Left lung (tissue), 10 donors: ENCODE measurements around the gene DYNLL1. TPM values are rescaled to one million over a fixed set of nuclear protein-coding genes. Genes with fewer than 3 reads are reported as not detected.

Experiments used
- ATAC-seq: fragments of 200-7000 bp; cut with Tn5 transposase; one replicate; pipeline ENCODE4 v1.9.1; 2020; ENCODE audit warnings: moderate library complexity
- DNase-seq, 4 donors: peaks; one replicate each; pipeline ENCODE4 v3.0.0-alpha.2; 2013 to 2020
- H3K27ac ChIP-seq, 2 donors: fragments of 200-600 bp; sonication (generic) in 1 of 2; one replicate each; pipeline versions ENCODE4 v1.5.0 to v1.8.0; 2020 to 2021
- H3K27me3 ChIP-seq, 2 donors: fragments of 200-600 bp; sonication (generic) in 1 of 2; one replicate each; pipeline versions ENCODE4 v1.5.0 to v1.8.0; 2020 to 2021
- H3K36me3 ChIP-seq, 2 donors: fragments of 200-600 bp; sonication (generic) in 1 of 2; one replicate each; pipeline versions ENCODE4 v1.5.0 to v1.8.0; 2020 to 2021
- H3K4me1 ChIP-seq, 2 donors: fragments of 200-600 bp; one replicate each; pipeline ENCODE4 v1.8.0; 2021
- H3K4me3 ChIP-seq, 2 donors: fragments of 200-600 bp; sonication (generic) in 1 of 2; one replicate each; pipeline versions ENCODE4 v1.5.0 to v1.8.0; 2020 to 2021; ENCODE audit warnings: mild to moderate bottlenecking in 1 of 2
- H3K9me3 ChIP-seq, 2 donors: fragments of 200-600 bp; sonication (generic) in 1 of 2; one replicate each; pipeline versions ENCODE4 v1.5.0 to v1.8.0; 2020 to 2021
- CTCF ChIP-seq, 2 donors: fragments of 200-600 bp; sonication (generic) in 1 of 2; IDR thresholded peaks; one replicate each; pipeline versions ENCODE4 v1.5.0 to v1.8.0; 2021; ENCODE audit warnings: antibody characterized with exemption in 2 of 2
- intact Hi-C, 2 donors: fragments of 100-400 bp; cut with DNase I; formaldehyde crosslinking; loops; one replicate each; pipeline versions ENCODE4 v1.11.2 to v1.14.2; 2022
- polyA plus RNA-seq, 6 donors: library from polyadenylated mRNA; unstranded; fragments of 120-200 nt; gene quantifications; one replicate each; pipeline ENCODE4 v1.2.1, GENCODE V29; 2013; ENCODE audit not compliant: insufficient read length in 6 of 6
- total RNA-seq, 2 donors: library from RNA; stranded (reverse); fragmentation: NEBNext Ultra II Directional; extraction: Animal tissue kit (Norgen Biotek cat#: 25700); gene quantifications; one replicate each; pipeline ENCODE4 v1.2.1, GENCODE V29; 2021
- donor health status: DM: no; HTN: yes; CAD: no.
- donor health status: DM: no; HTN: no; CAD: no.

The DYNLL1 gene
- total and polyA plus RNA-seq, 8 donors: 342 to 436 (median 360) TPM

- peaks cover 0 to 30% of the 10 kb centered on the region in 2 donors for H3K36me3 ChIP-seq
- no peaks in the 10 kb centered on the region for H3K27me3 ChIP-seq
- peak overlapping the region; percentile 95 to 99 for H3K4me3 ChIP-seq
- H3K27ac ChIP-seq: peak overlapping the region; percentile 83 to 90
- H3K9me3 ChIP-seq: no peaks in the 10 kb centered on the region
- DNase-seq (peak; percentile 36 to 85 (median 70)), ATAC-seq (peak; percentile 75)
- H3K4me1 ChIP-seq: peaks cover 11 to 28% of the 10 kb centered on the region in 2 donors
- no peak for TF ChIP-seq CTCF (IDR thresholded peaks at IDR 0.05)
- intact Hi-C loops: no loop called here
Measured at GRCh38 chr12:120496413-120497340, 764 bp downstream of the DYNLL1 start.

GRCh38 chr12:120497524-120498150 is 1.7 kb downstream of the DYNLL1 start:
- no peak for ATAC-seq
- intact Hi-C loops: no loop called here
- H3K36me3 ChIP-seq: peaks cover 0 to 37% of the 10 kb centered on the region in 2 donors
- no peaks in the 10 kb centered on the region for H3K9me3 ChIP-seq
- peak overlapping the region; percentile 14 to 83 for H3K27ac ChIP-seq
- peak overlapping the region; percentile 95 to 99 for H3K4me3 ChIP-seq
- H3K27me3 ChIP-seq: no peaks in the 10 kb centered on the region
- H3K4me1 ChIP-seq: peaks cover 11 to 28% of the 10 kb centered on the region in 2 donors
- DNase-seq: no peak
- no peak for TF ChIP-seq CTCF (IDR thresholded peaks at IDR 0.05)

- Histone ChIP-seq H3K36me3 (peaks cover 0 to 50% of the 10 kb centered on the region in 2 donors), H3K4me1 (peaks cover 11 to 28% of the 10 kb centered on the region in 2 donors), H3K27ac (no peak overlapping the region), H3K4me3 (no peak overlapping the region), H3K27me3 (no peaks in the 10 kb centered on the region), H3K9me3 (no peaks in the 10 kb centered on the region)
- no peak for TF ChIP-seq CTCF (IDR thresholded peaks at IDR 0.05)
- DNase-seq: no peak
- no peak for ATAC-seq
- intact Hi-C loops: no loop called here
Measured at GRCh38 chr12:120498870-120499515, 3.1 kb downstream of the DYNLL1 start.

GRCh38 chr12:120500581-120500980 is 4.7 kb downstream of the DYNLL1 start:
- H3K36me3 ChIP-seq: peaks cover 0 to 53% of the 10 kb centered on the region in 2 donors
- DNase-seq: peak in 1 of 4 donors; percentile 13
- intact Hi-C loops: no loop called here
- H3K27me3 ChIP-seq: no peaks in the 10 kb centered on the region
- no peak for ATAC-seq
- H3K4me1 ChIP-seq: peaks cover 11 to 20% of the 10 kb centered on the region in 2 donors
- H3K4me3 ChIP-seq: no peak overlapping the region
- H3K27ac ChIP-seq: no peak overlapping the region
- no peak for TF ChIP-seq CTCF (IDR thresholded peaks at IDR 0.05)
- no peaks in the 10 kb centered on the region for H3K9me3 ChIP-seq
